Peyer's patch (tissue), 4 donors: Measurements from ENCODE around the gene PRIM1. TPM values are rescaled to one million over a fixed set of nuclear protein-coding genes. Genes with fewer than 3 reads are reported as not detected.
A peak's percentile ranks its signal among the peaks of the same experiment; 100 is the strongest.
"Not testable (repeated sequence)": the region's sequence is repeated elsewhere in the genome, so short reads cannot be mapped to it uniquely, and the experiment has no call there.

Source experiments
- DNase-seq, 3 donors: peaks; one replicate each; pipeline ENCODE4 v3.0.0-alpha.2; 2017 to 2019
- H3K27ac ChIP-seq, 4 donors: fragments of 200-600 bp; sonication (generic); one replicate each; pipeline ENCODE4 v1.5.1; 2016 to 2019
- H3K27me3 ChIP-seq, 2 donors: fragments of 200-600 bp; sonication (generic); one replicate each; pipeline ENCODE4 v1.5.1; 2019
- H3K36me3 ChIP-seq, 3 donors: fragments of 200-600 bp; sonication (generic); one replicate each; pipeline ENCODE4 v1.5.1; 2016 to 2019
- H3K4me1 ChIP-seq, 4 donors: fragments of 200-600 bp; sonication (generic); one replicate each; pipeline ENCODE4 v1.5.1; 2016 to 2019
- H3K4me3 ChIP-seq, 4 donors: fragments of 200-600 bp; sonication (generic); 1 replicate in 3 of 4; 2 replicates in 1 of 4; pipeline ENCODE4 v1.5.1; 2016 to 2019; ENCODE audit warnings: mild to moderate bottlenecking in 1 of 4
- H3K9me3 ChIP-seq, 4 donors: fragments of 200-600 bp; sonication (generic); one replicate each; pipeline ENCODE4 v1.5.1; 2016 to 2019; ENCODE audit warnings: mild to moderate bottlenecking in 1 of 4
- POLR2A ChIP-seq, 2 donors: fragments of 450-650 bp; IDR thresholded peaks; one replicate each; pipeline ENCODE4 v1.5.1; 2017; ENCODE audit warnings: antibody characterized with exemption in 2 of 2, mild to moderate bottlenecking in 2 of 2, moderate library complexity in 2 of 2
- total RNA-seq, 4 donors: library from RNA; depleted of rRNA; stranded (reverse); fragments of >200 nt; gene quantifications; one replicate each; pipeline ENCODE4 v1.1.0, GENCODE V29; 2016
- TF ChIP-seq, protein P1 (sequence below), 6 experiments: fragments of 450-650 bp in 4 of 6; fragments of 200-600 bp in 2 of 6; sonication (generic) in 1 of 6; IDR thresholded peaks; one replicate each; pipeline ENCODE4 v1.5.1; 2017 to 2019; ENCODE audit warnings: antibody characterized with exemption in 6 of 6, mild to moderate bottlenecking in 3 of 6, moderate library complexity in 1 of 6

The PRIM1 gene
- total RNA-seq, 4 donors from 2014 or later = 3.4 to 38.0 (median 5.7) TPM

DNA sequence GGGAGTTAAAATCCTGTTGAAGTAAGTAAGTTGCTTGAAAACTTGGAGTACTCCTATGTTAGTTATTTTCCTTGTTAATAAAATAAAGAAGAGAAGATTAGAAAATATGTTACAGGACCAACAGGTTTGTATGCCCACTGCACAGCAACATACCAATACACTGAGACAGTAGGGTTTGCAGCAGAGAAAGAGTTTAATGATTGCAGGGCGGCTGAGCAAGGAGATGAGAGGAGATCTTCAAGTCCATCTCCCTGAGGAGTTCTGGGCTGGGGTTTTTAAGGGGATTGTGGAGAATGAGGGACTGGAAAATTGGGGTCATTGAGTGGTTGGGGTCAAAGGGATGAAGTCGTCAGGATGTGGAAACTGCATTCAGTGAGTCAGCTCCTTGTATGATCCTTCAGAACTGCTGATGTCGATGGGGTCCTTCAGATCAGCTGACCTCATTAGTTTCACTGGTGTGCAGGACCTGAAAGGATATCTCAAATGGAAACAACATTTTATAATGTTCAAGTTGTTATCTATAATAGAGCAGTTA is 6.7 kb upstream of the PRIM1 start:
- Histone ChIP-seq H3K4me1 (no peaks in the 10 kb centered on the region), H3K4me3 (no peak overlapping the region), H3K27ac (no peak overlapping the region), H3K27me3 (no peaks in the 10 kb centered on the region), H3K9me3 (no peaks in the 10 kb centered on the region), H3K36me3 (no peaks in the 10 kb centered on the region)
- no peak for TF ChIP-seq POLR2A (IDR thresholded peaks at IDR 0.05)
- TF ChIP-seq, protein P1, sequence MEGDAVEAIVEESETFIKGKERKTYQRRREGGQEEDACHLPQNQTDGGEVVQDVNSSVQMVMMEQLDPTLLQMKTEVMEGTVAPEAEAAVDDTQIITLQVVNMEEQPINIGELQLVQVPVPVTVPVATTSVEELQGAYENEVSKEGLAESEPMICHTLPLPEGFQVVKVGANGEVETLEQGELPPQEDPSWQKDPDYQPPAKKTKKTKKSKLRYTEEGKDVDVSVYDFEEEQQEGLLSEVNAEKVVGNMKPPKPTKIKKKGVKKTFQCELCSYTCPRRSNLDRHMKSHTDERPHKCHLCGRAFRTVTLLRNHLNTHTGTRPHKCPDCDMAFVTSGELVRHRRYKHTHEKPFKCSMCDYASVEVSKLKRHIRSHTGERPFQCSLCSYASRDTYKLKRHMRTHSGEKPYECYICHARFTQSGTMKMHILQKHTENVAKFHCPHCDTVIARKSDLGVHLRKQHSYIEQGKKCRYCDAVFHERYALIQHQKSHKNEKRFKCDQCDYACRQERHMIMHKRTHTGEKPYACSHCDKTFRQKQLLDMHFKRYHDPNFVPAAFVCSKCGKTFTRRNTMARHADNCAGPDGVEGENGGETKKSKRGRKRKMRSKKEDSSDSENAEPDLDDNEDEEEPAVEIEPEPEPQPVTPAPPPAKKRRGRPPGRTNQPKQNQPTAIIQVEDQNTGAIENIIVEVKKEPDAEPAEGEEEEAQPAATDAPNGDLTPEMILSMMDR (IDR thresholded peaks at IDR 0.05) = no peak
- DNase-seq = no peak

DNA sequence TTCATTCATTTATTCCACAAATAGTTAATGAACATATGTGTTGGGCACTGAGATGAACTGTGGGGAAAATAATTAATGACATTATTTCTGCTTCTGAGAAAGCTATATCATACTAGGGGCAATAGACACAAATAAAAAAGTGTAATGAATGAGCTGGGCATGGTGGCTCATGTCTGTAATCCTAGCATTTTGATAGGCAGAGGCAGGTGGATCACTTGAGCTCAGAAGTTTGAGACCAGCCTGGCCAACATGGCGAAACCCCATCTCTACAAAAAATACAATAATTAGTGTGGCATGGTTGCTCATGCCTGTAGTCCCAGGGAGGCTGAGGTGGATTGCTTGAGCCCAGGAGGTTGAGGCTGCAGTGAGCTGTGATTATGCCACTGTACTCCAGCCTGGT is 5.8 kb upstream of the PRIM1 start:
- not testable (repeated sequence) for H3K36me3 ChIP-seq, H3K27ac ChIP-seq, H3K9me3 ChIP-seq, H3K27me3 ChIP-seq, H3K4me3 ChIP-seq, H3K4me1 ChIP-seq, DNase-seq

DNA sequence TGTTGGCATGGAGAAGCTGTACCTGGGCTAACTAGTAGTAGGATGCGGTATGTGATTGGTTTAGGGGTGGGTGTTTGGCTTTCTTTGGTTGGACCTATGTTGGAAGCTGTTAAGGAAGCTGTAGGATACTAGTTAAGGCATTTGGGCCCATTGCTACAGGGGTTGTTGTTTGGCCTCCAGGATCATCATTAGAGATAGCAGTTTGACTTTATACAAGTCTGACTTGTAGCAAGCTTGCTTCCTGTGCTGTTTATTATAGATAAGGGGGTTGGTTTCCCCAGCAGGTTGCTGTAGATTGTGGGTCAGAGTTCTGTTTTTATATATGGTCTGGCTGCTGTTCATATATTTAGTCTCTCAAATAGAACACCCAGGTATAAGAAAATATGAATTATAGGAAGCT is 1.4 kb upstream of the PRIM1 start:
- Histone ChIP-seq H3K27me3 (no peaks in the 10 kb centered on the region), H3K9me3 (no peaks in the 10 kb centered on the region), H3K27ac (no peak overlapping the region), H3K36me3 (no peaks in the 10 kb centered on the region), H3K4me1 (peaks cover 0 to 7% (median 3%) of the 10 kb centered on the region in 4 donors), H3K4me3 (no peak overlapping the region)
- TF ChIP-seq, protein P1 (IDR thresholded peaks at IDR 0.05) = no peak
- DNase-seq = no peak

DNA sequence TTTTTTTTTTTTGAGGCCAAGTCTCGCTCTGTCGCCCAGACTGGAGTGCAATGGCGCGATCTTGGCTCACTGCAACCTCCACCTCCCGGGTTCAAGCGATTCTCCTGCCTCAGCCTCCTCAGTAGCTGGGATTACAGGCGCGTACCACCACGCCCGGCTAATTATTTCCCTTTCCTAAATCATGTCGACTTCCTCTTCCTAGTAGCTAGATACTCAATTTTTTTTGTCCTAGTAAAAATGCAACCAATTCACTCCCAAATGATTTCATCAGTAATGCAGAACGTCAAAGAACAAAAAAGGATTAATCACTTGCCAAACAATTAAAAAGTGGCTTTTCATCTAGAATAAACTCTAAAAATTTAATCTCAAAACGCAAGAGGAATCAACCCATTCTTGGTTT is 1.5 kb downstream of the PRIM1 start:
- H3K27me3 ChIP-seq, H3K9me3 ChIP-seq, H3K4me1 ChIP-seq, H3K4me3 ChIP-seq, DNase-seq: not testable (repeated sequence)
- peaks cover 0 to 13% (median 0%) of the 10 kb centered on the region in 3 donors for H3K36me3 ChIP-seq
- peak overlapping the region in 1 of 4 donors; percentile 87 for H3K27ac ChIP-seq

DNA sequence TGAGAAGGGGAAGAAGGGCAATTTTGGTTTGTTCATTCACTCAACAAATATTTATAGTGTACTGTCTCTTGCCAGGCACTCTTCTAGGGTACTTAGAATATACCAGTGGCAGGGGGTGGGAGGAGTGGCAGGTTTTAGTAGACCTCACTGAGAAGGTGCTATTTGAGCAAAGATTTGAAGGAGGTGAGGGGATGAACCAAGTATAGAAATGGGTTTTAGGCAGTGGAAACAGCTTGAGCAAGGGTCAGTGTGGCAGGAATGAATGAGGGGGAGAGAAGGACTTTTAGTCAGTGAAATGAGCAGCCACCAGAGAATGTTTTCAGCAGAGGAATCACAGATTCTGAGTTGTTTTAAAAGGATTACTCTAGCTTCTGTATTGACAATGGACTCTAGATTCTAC is 2.3 kb downstream of the PRIM1 start:
- peak overlapping the region in 1 of 4 donors; percentile 68 for H3K27ac ChIP-seq
- no peak for TF ChIP-seq POLR2A (IDR thresholded peaks at IDR 0.05)
- TF ChIP-seq, protein P1 (IDR thresholded peaks at IDR 0.05) = no peak
- DNase-seq = no peak
- H3K9me3 ChIP-seq = no peaks in the 10 kb centered on the region
- no peak overlapping the region for H3K4me3 ChIP-seq
- peaks cover 0 to 7% (median 3%) of the 10 kb centered on the region in 4 donors for H3K4me1 ChIP-seq
- peaks cover 0 to 20% (median 0%) of the 10 kb centered on the region in 3 donors for H3K36me3 ChIP-seq
- no peaks in the 10 kb centered on the region for H3K27me3 ChIP-seq

DNA sequence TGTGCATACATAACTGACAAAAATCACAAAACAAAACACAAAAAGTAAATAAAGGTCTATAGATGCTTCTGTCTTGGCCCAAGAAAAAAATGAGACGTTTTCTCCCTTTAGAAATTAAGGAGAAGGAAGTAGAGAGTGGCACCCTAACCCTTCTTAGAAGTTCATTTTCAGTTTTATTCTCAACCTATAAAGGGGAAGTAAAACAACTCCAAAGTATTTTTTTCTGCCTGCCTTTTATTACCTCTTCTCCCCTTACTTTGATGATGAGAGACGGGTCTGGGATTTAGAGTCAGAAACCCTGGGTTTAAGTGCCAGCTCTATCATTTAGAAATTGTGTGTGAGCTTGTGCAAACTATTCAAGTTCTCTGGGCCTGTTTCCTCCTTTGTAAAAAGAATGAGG is 2.8 kb downstream of the PRIM1 start:
- no peak for DNase-seq
- peaks cover 0 to 7% (median 3%) of the 10 kb centered on the region in 4 donors for H3K4me1 ChIP-seq
- no peak overlapping the region for H3K4me3 ChIP-seq
- no peaks in the 10 kb centered on the region for H3K27me3 ChIP-seq
- H3K27ac ChIP-seq = peak overlapping the region in 2 of 4 donors; percentile 37 to 68
- no peaks in the 10 kb centered on the region for H3K9me3 ChIP-seq
- H3K36me3 ChIP-seq = peaks cover 0 to 20% (median 0%) of the 10 kb centered on the region in 3 donors
- TF ChIP-seq, protein P1 (IDR thresholded peaks at IDR 0.05) = no peak
- no peak for TF ChIP-seq POLR2A (IDR thresholded peaks at IDR 0.05)
